Esophagus mucosa (tissue), 1 donor: ENCODE measurements around the gene GNG4. TPM values are rescaled to one million over a fixed set of nuclear protein-coding genes. Genes with fewer than 3 reads are reported as not detected.

Experiments used
- ATAC-seq: fragments of 200-7000 bp; cut with Tn5 transposase; one replicate; pipeline ENCODE4 v1.9.1; 2020
- total RNA-seq: library from RNA; stranded (reverse); gene quantifications from one replicate; pipeline ENCODE4 v1.2.4, GENCODE V29; 2023
- donor health status: DM: yes; HTN: yes; CAD: no.

The GNG4 gene
- total RNA-seq, result 7.2 TPM

DNA sequence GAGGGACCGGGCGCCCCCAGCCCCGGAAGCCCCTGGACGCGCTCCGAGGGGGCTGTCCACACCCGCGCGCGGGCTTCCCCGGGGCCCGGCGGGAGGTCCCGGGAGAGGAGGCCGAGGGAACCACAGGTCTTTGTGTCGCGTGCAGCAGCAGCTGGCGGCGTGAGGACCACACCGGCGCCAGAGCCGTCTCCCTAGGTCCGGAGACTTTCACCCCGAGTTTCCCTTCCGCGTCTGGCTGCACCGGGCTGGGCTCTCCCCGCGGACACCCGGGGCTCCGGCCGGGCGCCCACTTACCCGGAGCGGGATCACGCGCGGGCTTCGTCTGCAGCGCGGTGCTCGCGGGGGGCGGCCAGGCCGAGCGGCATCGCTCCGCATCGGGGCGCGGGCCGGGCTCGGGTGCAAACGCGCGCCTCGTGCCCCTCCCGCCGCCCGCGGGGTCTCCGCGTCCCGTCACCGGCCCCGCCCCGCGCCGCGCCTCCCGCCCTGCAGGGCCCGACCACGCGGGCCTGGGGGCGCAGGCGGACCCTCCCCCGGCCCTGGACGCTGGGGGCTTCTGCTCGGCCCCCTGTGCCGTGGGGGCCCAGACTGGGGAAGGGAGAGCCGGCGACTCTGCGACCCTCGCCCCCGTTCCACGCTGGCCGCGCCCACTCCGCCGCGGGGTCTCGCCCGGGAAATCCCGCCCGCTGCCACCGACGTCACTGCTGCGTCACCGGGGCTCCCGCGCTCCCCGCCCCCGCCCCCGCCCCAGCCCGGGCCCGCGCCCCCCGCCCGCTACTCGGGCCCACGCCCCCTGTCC is at the start of gene GNG4:
Gene GNG4 (minus strand): TSS at position 417 of the 796 bp plus-strand sequence. CDS start 65,946 bp downstream, outside the sequence.
- peak; percentile 35 for ATAC-seq

DNA sequence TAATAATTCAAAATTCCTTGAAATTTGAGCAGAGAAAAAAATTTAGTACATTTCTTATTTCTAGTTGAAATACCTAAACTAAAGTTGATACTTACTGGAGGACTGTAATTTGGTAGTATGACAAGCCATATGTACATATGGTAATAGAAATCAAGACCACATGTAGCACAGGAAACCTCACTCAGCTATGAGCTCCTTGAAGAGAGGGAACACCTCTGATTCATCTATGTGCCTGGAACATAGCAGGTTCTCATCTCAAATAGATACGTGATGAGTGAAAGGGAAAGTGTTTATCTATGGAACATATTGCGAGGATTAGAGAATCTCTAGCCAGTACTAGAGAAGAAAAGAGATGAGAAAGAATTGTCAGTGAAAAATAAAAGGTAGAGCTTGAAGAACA is 47.9 kb upstream of the GNG4 start:
- ATAC-seq, result no peak

- no peak for ATAC-seq
These were observed 39.8 kb upstream of the GNG4 start for GRCh38 chr1:235689356-235689755.

- no peak for ATAC-seq
These were observed 38.5 kb upstream of the GNG4 start for GRCh38 chr1:235688096-235688495.

- no peak for ATAC-seq
These were observed 34.1 kb upstream of the GNG4 start for GRCh38 chr1:235683653-235684052.

GRCh38 chr1:235682216-235682615 is 32.6 kb upstream of the GNG4 start:
- ATAC-seq, result no peak

- ATAC-seq, result no peak
These were observed 30.1 kb upstream of the GNG4 start for GRCh38 chr1:235679644-235680043.

GRCh38 chr1:235679005-235679404 is 29.4 kb upstream of the GNG4 start:
- ATAC-seq, result peak; percentile 29

GRCh38 chr1:235675152-235675890 is 25.7 kb upstream of the GNG4 start:
- ATAC-seq, result no peak

DNA sequence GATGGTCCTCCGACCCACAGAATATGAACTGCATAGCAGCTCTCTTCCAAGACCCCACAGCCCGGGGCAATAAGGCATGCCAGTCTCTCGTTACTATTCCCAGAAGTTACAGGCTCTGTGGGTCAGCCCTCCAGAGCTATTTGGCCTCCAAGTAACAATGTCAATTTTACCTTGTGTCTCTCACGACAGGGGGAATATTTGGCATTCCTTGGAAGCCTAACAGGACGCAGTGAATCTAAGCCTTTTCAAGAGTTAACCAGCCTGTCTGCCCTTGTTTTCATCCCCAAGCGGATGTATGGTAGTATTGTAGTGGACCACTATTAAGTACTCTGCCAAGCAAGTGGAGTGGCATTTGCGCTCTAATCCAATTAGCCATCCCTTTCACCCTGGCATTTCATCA is 24.4 kb upstream of the GNG4 start:
- ATAC-seq, result no peak

GRCh38 chr1:235671992-235672391 is 22.4 kb upstream of the GNG4 start:
- no peak for ATAC-seq

GRCh38 chr1:235670157-235670776 is 20.7 kb upstream of the GNG4 start:
- no peak for ATAC-seq

GRCh38 chr1:235669277-235669676 is 19.7 kb upstream of the GNG4 start:
- ATAC-seq, result no peak

DNA sequence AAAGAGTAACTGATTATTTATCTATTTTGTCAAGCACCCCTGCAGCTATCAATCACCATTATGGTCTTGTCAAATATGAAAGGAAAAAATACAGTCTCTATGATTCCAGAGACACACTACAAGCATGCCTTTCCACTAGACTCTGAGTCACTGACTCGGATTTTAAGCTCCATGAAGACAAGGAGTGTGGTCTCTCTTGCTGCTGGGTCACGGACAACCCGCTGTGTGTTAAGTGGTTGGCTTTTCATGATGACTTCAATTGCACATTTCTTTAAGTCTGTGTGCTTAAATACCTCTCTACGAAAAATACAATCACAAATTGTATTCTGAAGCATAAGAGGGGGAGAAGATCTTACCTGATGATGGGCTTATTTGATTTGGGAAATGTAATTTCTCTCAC is 14.0 kb upstream of the GNG4 start:
- ATAC-seq, result no peak

GRCh38 chr1:235661568-235661967 is 12.0 kb upstream of the GNG4 start:
- ATAC-seq, result no peak

DNA sequence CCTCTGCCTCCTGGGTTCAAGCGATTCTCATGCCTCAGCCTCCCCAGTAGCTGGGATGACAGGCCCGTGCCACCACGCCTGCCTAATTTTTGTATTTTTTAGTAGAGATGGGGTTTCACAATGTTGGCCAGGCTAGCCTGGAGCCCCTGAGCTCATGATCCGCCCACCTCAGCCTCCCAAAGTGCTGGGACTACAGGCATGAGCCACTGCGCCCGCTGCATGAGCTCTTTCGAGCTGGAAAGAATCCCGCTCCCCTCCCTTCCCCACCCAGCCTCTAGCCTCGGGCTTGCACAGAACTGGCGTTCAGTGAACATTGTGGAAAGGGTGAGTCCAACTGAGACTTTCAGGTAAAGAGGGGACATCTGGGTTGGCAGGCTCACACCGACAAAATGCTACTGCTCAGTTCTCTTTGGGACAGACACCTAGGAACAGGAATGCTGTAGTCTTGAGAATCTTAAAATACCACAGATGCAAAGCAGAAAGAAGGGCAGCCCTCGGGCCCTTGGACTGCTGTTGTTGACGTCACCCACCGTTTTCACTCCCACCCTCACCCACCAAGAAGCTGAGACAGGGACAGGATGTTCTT is 9.7 kb upstream of the GNG4 start:
- no peak for ATAC-seq

DNA sequence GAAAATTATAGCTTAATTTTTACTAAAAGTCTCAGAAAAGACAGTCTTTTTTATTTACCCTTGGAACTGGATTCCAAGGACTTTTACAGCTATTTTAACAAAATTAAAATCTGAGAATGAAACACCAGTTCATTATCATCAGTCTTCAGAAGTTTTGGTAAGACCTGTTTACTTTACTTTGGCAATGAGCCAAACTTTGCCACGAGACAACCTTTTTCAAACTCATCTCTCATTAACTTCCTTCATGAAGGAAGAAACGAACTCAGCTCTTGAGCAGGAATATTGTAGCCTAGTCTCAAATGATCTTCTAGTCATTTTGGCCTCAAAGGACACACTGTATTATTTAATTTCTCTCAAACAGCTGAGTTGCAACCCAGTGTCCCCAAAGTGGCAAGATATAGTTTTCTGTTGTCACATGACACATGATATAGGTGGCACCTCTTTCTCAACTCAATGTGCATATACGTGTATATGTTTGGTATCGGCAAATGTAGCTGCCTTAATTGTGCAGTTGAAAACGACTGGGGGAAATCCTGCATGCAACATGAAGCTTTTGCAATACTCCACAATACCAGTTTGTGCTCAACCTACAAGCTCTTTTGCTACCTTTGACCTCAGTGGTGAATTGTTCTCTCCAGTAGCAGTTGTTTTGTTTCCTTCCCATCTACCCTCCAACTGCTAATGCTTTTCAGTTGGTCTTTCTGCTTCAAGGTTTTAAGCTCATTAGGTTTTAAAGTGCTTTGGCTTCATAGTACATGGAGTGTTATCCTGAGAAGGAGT is 8.4 kb upstream of the GNG4 start:
- no peak for ATAC-seq

DNA sequence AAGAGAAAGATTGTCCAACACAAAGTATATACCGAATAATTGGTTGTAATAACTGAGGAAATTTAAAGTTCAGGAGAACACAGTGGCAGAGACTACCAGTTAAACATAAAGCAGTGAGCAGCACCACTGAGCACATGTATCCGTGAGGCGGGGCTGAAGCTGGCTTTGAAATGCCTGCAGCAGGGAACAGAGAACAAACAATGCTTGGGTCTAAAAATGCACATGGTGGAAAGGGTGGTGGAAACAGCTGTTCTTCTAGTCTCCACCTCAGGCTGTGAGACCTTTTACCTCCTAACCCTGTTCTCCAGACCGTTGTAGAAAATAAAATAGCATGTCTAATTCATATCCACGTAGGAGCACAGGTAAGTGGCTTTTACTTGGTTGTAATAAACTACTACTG is 7.7 kb upstream of the GNG4 start:
- ATAC-seq, result no peak

GRCh38 chr1:235652364-235652763 is 2.8 kb upstream of the GNG4 start:
- ATAC-seq, result no peak

DNA sequence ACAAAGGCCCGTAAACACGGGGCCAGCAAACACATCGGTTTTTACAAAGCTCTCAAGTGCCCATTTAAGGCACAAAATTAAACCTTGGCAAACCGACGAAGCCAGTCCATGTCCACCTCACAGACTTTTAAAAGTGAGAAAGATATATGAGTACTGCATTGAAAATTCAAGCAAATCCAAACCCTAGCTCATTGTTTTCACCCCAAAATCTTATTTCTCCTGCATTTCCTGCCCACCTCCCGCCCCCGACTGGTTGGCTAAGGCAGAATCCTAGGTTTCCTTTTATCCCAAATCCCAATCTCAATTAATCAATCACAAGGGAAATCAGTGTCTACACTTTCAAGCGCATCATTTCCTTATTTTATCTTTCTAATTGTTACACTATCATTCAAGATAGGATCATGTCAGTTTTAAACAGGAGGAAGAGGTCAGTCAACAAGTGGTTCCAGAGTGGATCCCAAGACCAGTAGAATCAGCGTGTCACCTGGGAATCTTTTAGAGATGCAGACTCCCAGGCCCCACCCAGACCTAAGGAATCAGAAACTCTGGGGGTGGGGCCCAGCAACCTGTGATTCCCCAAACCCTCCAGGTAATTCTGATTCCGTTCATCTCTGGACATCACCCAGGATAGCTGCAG is 1.7 kb upstream of the GNG4 start:
- ATAC-seq, result no peak

DNA sequence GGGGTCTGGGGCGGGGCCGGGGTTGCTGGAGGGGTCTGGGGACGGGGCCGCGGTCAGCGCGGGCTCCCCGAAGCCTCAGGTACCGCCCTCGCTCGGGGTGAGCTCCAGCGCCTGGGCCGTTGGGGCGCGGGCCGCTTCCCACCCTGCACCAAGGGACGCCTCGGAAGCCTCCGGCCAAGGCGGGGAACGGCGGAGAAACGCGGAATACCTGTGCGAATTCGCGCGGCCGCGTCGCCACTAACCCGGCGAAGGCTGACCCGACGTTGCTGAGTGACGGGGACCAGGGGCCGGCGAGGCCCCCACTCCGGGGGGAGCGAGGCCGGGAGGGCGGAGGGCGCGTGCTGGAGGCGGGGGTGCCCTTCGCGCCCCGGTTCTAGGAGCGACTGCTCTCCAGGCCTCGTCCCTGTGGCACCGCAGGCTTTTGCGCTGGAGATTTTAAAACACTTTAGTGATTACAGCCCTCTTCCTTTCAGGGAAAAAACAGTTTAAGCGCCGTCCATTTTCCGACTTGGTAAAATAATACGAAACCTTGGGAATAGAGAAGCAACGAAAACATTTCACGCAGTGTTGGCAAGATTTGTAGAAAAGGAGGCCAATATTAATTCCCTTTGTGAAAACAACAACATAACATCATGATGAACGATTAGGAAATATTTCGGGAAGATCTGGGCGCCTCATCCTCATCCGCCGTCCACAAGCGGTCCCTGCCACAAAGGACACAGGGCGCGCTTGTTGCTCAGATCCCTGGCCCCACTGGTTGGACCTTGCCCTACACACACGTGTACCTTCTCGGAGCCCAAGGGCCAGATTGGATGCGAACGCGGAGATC is 971 bp upstream of the GNG4 start:
- ATAC-seq, result no peak
